GM23338 (cell line): ENCODE measurements around the gene CRP. TPM values are rescaled to one million over a fixed set of nuclear protein-coding genes. Genes with fewer than 3 reads are reported as not detected.

ENCODE experiments used
- ATAC-seq: fragments of 200-7000 bp; cut with Tn5 transposase; 3 replicates; pipeline ENCODE4 v1.9.1; 2020
- DNase-seq: peaks from one replicate; pipeline ENCODE4 v3.0.0-alpha.2; 2015; ENCODE audit warnings: low spot score
- H2AFZ ChIP-seq: fragments of 200-600 bp; sonication (generic); 2 replicates; pipeline ENCODE4 v1.8.0; 2016; ENCODE audit warnings: antibody characterized with exemption, mild to moderate bottlenecking, moderate library complexity
- H3F3A ChIP-seq: fragments of 200-600 bp; sonication (generic); replicated peaks from 2 replicates; pipeline ENCODE4 v1.8.0; 2017; ENCODE audit warnings: antibody characterized with exemption, mixed run types, low read depth
- H3K27ac ChIP-seq: fragments of 200-600 bp; sonication (generic); 2 replicates; pipeline ENCODE4 v1.6.1; 2016; ENCODE audit warnings: low read depth
- H3K27me3 ChIP-seq: fragments of 200-600 bp; sonication (generic); 2 replicates; pipeline ENCODE4 v1.8.0; 2016; ENCODE audit warnings: mild to moderate bottlenecking, mixed run types, moderate library complexity; ENCODE audit not compliant: insufficient read depth
- H3K36me3 ChIP-seq: fragments of 200-600 bp; sonication (generic); 2 replicates; pipeline ENCODE4 v1.8.0; 2016; ENCODE audit warnings: mild to moderate bottlenecking; ENCODE audit not compliant: insufficient read depth
- H3K4me1 ChIP-seq: fragments of 200-600 bp; sonication (generic); 2 replicates; pipeline ENCODE4 v1.8.0; 2016; ENCODE audit warnings: mild to moderate bottlenecking, moderate library complexity; ENCODE audit not compliant: insufficient read depth
- H3K4me2 ChIP-seq: fragments of 200-600 bp; sonication (generic); 2 replicates; pipeline ENCODE4 v1.7.1; 2017; ENCODE audit warnings: mixed run types
- H3K4me3 ChIP-seq: fragments of 200-600 bp; sonication (generic); 2 replicates; pipeline ENCODE4 v1.6.1; 2016; ENCODE audit warnings: mixed run types
- H3K79me2 ChIP-seq: fragments of 200-600 bp; sonication (generic); replicated peaks from 2 replicates; pipeline ENCODE4 v1.8.0; 2017; ENCODE audit warnings: mild to moderate bottlenecking; ENCODE audit not compliant: insufficient read depth
- H3K9me2 ChIP-seq: fragments of 200-600 bp; sonication (generic); 2 replicates; pipeline ENCODE4 v1.8.0; 2017; ENCODE audit not compliant: insufficient read depth
- H4K20me1 ChIP-seq: fragments of 200-600 bp; sonication (generic); replicated peaks from 2 replicates; pipeline ENCODE4 v1.8.0; 2017; ENCODE audit warnings: mild to moderate bottlenecking; ENCODE audit not compliant: insufficient read depth
- H3K27ac Mint-ChIP-seq: 2 replicates; pipeline ENCODE4 v1.8.0; 2020; ENCODE audit warnings: inconsistent platforms, mild to moderate bottlenecking, moderate library complexity, mixed read lengths
- H3K27me3 Mint-ChIP-seq: 3 replicates; pipeline ENCODE4 v1.8.0; 2022; ENCODE audit warnings: low read depth, mild to moderate bottlenecking, moderate library complexity, mixed read lengths, inconsistent platforms; ENCODE audit not compliant: insufficient read depth, poor library complexity
- H3K36me3 Mint-ChIP-seq: 3 replicates; pipeline ENCODE4 v1.8.0; 2021; ENCODE audit warnings: low read depth, mild to moderate bottlenecking, inconsistent platforms, moderate library complexity, mixed read lengths
- H3K4me1 Mint-ChIP-seq: 3 replicates; pipeline ENCODE4 v1.8.0; 2020; ENCODE audit warnings: mild to moderate bottlenecking, inconsistent platforms, mixed read lengths
- H3K4me3 Mint-ChIP-seq: 3 replicates; pipeline ENCODE4 v1.8.0; 2021; ENCODE audit warnings: moderate library complexity, mild to moderate bottlenecking, inconsistent platforms, mixed read lengths
- H3K9me3 Mint-ChIP-seq: 3 replicates; pipeline ENCODE4 v1.8.0; 2020; ENCODE audit warnings: moderate library complexity, mild to moderate bottlenecking, inconsistent platforms, mixed read lengths
- CREB1 ChIP-seq: fragments of 250-450 bp; sonication (Bioruptor Pico); IDR thresholded peaks from 2 replicates; pipeline ENCODE4 v1.5.0; 2020; ENCODE audit warnings: low read depth, mild to moderate bottlenecking, moderate library complexity
- CTCF ChIP-seq, 2 experiments: fragments of 200-600 bp in 1 of 2; sonication (generic) in 1 of 2; conservative IDR thresholded peaks; 2 replicates each; pipeline versions ENCODE4 v1.5.1 to v1.6.1; 2016 to 2017; ENCODE audit warnings: antibody characterized with exemption in 2 of 2, low read depth in 2 of 2, mild to moderate bottlenecking in 2 of 2, moderate library complexity in 1 of 2
- ETS1 ChIP-seq: IDR thresholded peaks from 2 replicates; pipeline ENCODE4 v1.6.1; 2016; ENCODE audit warnings: antibody characterized with exemption
- EZH2 ChIP-seq: fragments of 200-600 bp; sonication (generic); IDR thresholded peaks from one replicate; pipeline ENCODE4 v1.8.0; 2017; ENCODE audit warnings: antibody characterized with exemption, mild to moderate bottlenecking, low read depth; ENCODE audit not compliant: unreplicated experiment
- EZH2phosphoT487 ChIP-seq: fragments of 200-600 bp; sonication (generic); IDR thresholded peaks from one replicate; pipeline ENCODE4 v1.8.1; 2018; ENCODE audit warnings: antibody characterized with exemption; ENCODE audit not compliant: unreplicated experiment
- JUNB ChIP-seq: IDR thresholded peaks from one replicate; pipeline ENCODE4 v1.6.1; 2016; ENCODE audit warnings: antibody characterized with exemption; ENCODE audit not compliant: unreplicated experiment
- NANOG ChIP-seq: IDR thresholded peaks from 2 replicates; pipeline ENCODE4 v1.6.1; 2016; ENCODE audit warnings: antibody characterized with exemption, borderline replicate concordance
- POLR2AphosphoS5 ChIP-seq: IDR thresholded peaks from 2 replicates; pipeline ENCODE4 v1.6.1; 2016; ENCODE audit warnings: antibody characterized with exemption, low read depth
- REST ChIP-seq: IDR thresholded peaks from one replicate; pipeline ENCODE4 v1.6.1; 2018; ENCODE audit warnings: antibody characterized with exemption; ENCODE audit not compliant: unreplicated experiment
- STAT1 ChIP-seq: IDR thresholded peaks from one replicate; pipeline ENCODE4 v1.6.1; 2016; ENCODE audit warnings: antibody characterized with exemption; ENCODE audit not compliant: unreplicated experiment
- ZNF114 ChIP-seq: fragments of 250-450 bp; sonication (Bioruptor Pico); IDR thresholded peaks from 2 replicates; pipeline ENCODE4 v1.5.0; 2020; ENCODE audit warnings: mild to moderate bottlenecking, moderate library complexity
- ZNF331 ChIP-seq: fragments of 250-450 bp; sonication (Bioruptor Pico); IDR thresholded peaks from 2 replicates; pipeline ENCODE4 v1.5.0; 2020; ENCODE audit warnings: low read depth, mild to moderate bottlenecking, moderate library complexity
- polyA plus RNA-seq: library from polyadenylated mRNA; unstranded; fragments of >200 nt; fragmentation: Nextera tagmentation; extraction: Ambion mirVana; gene quantifications from 2 replicates; pipeline ENCODE4 v1.2.1, GENCODE V29; 2016
- total RNA-seq: library from RNA; depleted of rRNA; stranded (reverse); fragments of >200 nt; shearing (Covaris generic); gene quantifications from 2 replicates; pipeline ENCODE4 v1.2.3, GENCODE V29; 2014

Gene CRP
- total and polyA plus RNA-seq, 2 experiments from 2014 or later = not detected

- TF ChIP-seq ZNF331 (CRISPR knock-in tag) (no peak), ETS1 (no peak), ZNF114 (no peak), EZH2 (no peak)
Observed at GRCh38 chr1:159678939-159679338, 35.5 kb downstream of the CRP start (continued).

GRCh38 chr1:159675046-159675445, 39.3 kb downstream of the CRP start:
- Histone ChIP-seq H4K20me1 (no peaks in the 10 kb centered on the region), H3K27me3 (no peaks in the 10 kb centered on the region), H3F3A (no peaks in the 10 kb centered on the region), H2AFZ (no peak overlapping the region), H3K27ac (no peak overlapping the region), H3K9me2 (no peaks in the 10 kb centered on the region), H3K4me2 (no peak overlapping the region), H3K4me1 (no peaks in the 10 kb centered on the region), H3K36me3 (no peaks in the 10 kb centered on the region), H3K4me3 (no peak overlapping the region), H3K79me2 (no peaks in the 10 kb centered on the region)
- DNase-seq (no peak), ATAC-seq (no peak)
- no peaks in the 10 kb centered on the region for H3K4me1 Mint-ChIP-seq
- H3K27me3 Mint-ChIP-seq = no peaks in the 10 kb centered on the region
- no peak overlapping the region for H3K4me3 Mint-ChIP-seq
- no peaks in the 10 kb centered on the region for H3K9me3 Mint-ChIP-seq
- H3K27ac Mint-ChIP-seq = no peak overlapping the region
- no peaks in the 10 kb centered on the region for H3K36me3 Mint-ChIP-seq
- TF ChIP-seq EZH2phosphoT487 (no peak), JUNB (no peak), CREB1 (CRISPR knock-in tag) (no peak), NANOG (no peak), POLR2AphosphoS5 (no peak), STAT1 (no peak), EZH2 (no peak), CTCF (conservative IDR thresholded peaks at IDR 0.05; ENCODE audit: low read depth in 2 of 2) (no peak), ZNF114 (no peak), ETS1 (no peak), ZNF331 (CRISPR knock-in tag) (no peak), REST (no peak)
